Measurements from ENCODE around the gene ULK4.

Gene ULK4

DNA sequence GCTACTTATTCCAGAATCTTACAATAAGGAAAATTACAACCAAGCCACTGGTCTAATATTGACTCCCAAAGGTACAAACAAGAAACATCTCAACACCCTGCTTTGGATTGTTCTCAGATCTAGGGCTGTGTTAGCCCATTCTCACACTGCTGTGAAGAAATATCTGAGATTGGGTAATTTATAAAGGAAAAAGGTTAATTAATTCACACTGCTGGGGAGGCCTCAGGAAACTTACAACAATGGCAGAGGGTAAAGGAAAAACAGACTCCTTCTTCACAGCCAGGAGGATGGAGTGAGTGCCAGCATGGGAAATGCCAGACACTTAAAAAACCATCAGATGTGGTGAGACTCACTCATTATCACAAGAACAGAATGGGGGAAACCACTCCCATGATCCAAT is 208.3 kb downstream of the ULK4 start:
- TF ChIP-seq, protein P1, sequence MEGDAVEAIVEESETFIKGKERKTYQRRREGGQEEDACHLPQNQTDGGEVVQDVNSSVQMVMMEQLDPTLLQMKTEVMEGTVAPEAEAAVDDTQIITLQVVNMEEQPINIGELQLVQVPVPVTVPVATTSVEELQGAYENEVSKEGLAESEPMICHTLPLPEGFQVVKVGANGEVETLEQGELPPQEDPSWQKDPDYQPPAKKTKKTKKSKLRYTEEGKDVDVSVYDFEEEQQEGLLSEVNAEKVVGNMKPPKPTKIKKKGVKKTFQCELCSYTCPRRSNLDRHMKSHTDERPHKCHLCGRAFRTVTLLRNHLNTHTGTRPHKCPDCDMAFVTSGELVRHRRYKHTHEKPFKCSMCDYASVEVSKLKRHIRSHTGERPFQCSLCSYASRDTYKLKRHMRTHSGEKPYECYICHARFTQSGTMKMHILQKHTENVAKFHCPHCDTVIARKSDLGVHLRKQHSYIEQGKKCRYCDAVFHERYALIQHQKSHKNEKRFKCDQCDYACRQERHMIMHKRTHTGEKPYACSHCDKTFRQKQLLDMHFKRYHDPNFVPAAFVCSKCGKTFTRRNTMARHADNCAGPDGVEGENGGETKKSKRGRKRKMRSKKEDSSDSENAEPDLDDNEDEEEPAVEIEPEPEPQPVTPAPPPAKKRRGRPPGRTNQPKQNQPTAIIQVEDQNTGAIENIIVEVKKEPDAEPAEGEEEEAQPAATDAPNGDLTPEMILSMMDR (conservative IDR thresholded peaks at IDR 0.05; ENCODE audit: low read depth, low read length), result no peak
- DNase-seq (ENCODE audit: low read depth), result no peak
- no peak overlapping the region for H3K4me3 ChIP-seq (ENCODE audit: low read length)

DNA sequence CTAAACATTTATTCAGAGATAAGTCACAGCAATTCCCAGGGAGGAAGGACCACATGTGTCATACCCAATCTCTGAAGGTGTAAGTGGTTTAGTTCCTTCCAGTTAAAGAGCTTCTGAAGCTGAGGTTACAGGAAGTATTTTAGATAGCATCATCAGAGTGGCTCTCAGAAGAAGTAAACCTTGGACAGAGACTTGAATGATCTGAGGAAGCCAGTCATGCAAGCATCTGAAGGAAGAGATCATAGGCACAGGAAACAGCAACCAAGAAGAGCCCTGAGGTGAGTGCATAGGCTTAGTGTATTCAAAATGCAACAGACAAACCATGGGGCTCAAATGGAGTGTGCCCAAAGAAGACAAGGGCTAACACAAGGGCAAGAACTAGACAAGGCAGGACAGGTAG is 210.3 kb downstream of the ULK4 start:
- DNase-seq (ENCODE audit: low read depth), result no peak
- no peak overlapping the region for H3K4me3 ChIP-seq (ENCODE audit: low read length)
- TF ChIP-seq, protein P1 (conservative IDR thresholded peaks at IDR 0.05; ENCODE audit: low read depth, low read length), result no peak

DNA sequence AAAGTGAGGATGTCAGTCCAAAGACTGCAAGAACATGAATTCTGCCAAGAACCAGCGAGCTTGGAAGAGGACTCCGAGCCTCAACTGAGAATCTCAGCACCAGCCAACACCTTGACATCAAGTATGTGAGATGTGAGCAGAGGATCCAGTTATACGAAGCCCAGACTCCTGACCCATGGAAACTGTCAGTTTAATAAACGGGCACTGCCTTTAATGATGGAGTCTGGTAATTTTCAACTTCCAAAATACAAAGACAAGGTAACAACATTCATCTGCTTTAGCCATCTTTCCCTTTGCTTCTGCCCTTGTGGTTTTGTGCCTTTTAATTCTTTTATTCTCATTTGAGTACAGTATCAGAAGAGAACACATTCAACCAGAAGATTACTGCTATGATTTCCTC is 211.9 kb downstream of the ULK4 start:
- H3K4me3 ChIP-seq (ENCODE audit: low read length), result no peak overlapping the region
- TF ChIP-seq, protein P1 (conservative IDR thresholded peaks at IDR 0.05; ENCODE audit: low read depth, low read length), result no peak
- DNase-seq (ENCODE audit: low read depth), result no peak

DNA sequence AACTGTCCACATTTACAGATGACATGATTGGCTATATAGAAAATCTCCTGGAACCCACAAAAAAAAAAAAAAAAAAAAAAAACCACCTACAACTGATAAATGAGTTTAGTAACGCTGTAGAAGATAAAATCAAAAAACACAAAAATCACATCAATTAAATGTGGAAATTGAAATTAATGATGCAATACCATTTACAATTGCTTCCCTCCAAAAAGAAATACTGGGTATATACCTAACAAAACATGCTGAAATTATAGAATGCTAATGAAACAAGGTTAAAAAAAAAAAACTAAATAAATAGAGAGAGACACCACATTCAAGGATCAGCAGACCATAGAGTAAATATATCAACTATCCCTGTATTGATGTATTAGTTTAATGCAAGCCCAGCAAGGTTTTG is 215.7 kb downstream of the ULK4 start:
- TF ChIP-seq, protein P1 (conservative IDR thresholded peaks at IDR 0.05; ENCODE audit: low read depth, low read length), result no peak
- H3K4me3 ChIP-seq (ENCODE audit: low read length), result no peak overlapping the region
- no peak for DNase-seq (ENCODE audit: low read depth)

DNA sequence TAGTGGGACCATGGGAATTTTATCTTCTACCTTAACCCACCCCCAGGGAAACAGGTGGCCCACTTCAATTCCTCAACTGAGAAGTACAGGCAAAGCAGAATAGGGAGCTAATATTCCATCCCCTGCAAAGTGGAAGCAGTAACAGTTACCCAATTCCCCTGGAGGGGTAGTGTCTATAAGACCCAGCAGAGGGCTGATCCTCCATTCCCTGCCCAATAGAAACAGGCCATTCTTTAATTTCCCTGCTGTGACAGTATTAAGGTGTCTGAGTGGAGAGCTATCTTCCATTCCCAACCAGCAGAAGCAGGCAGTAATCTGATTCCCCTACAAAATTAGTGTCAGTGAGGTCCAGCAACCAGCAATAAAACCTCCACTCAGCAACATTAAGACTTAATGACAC is 219.8 kb downstream of the ULK4 start:
- TF ChIP-seq, protein P1 (conservative IDR thresholded peaks at IDR 0.05; ENCODE audit: low read depth, low read length), result no peak

DNA sequence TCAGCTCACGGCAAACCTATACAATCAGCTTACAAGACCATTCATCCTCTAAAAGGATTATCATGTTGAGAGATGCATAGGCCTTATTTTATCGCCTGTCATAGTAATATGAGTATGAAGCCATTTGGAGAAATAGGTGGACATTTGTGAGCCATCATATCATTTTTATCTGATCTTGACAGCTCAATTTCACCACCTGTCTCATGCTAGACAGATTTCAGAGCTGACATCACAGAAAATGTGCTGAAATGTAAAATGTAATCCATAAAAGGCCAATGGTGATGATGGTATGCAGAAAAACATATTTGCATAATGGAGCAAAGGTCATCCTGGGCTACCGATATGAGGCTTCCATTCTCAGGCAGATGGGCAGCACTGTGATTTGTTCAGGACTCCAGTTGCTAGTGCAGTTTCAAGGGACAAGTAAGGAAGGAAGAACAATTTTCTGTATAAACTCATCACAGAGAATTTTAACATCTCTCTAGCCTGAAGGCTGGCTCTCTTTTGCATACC is 221.5 kb downstream of the ULK4 start:
- DNase-seq (ENCODE audit: low read depth), result no peak
- TF ChIP-seq, protein P1 (conservative IDR thresholded peaks at IDR 0.05; ENCODE audit: low read depth, low read length), result no peak
- H3K4me3 ChIP-seq (ENCODE audit: low read length), result no peak overlapping the region

More for the DNA sequence above, 219.8 kb downstream of the ULK4 start:
- no peak overlapping the region for H3K4me3 ChIP-seq (ENCODE audit: low read length)
- DNase-seq (ENCODE audit: low read depth), result no peak

DNA sequence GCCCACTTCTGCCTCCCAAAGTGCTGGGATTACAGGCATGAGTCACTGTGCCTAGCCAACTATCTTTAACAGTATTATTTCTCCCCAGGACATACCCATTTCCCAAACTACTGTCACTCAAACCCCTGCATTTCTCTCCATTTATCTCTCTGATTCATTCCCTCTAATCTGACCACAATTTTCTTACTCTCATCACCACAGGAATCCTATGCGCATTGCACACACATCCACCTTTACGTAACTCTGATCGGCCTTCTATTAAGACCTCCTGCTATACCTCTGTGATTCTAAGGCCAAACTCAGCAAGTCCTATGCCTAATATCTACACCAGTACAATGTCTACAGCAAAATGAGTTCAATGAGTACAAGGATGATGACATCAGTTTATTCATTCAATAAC is 235.0 kb downstream of the ULK4 start:
- TF ChIP-seq, protein P1 (conservative IDR thresholded peaks at IDR 0.05; ENCODE audit: low read depth, low read length), result no peak
- H3K4me3 ChIP-seq (ENCODE audit: low read length), result no peak overlapping the region
- no peak for DNase-seq (ENCODE audit: low read depth)
